MG63 (cell line): ENCODE data around the gene CPEB4. TPM values are rescaled to one million over a fixed set of nuclear protein-coding genes. Genes with fewer than 3 reads are reported as not detected.

Experiments used
- DNase-seq: peaks from one replicate; pipeline ENCODE4 v3.0.0-alpha.2; 2020
- H3K27me3 ChIP-seq: fragments of 250-450 bp; sonication (Bioruptor Pico); 2 replicates; pipeline ENCODE4 v1.5.1; 2020; ENCODE audit warnings: mild to moderate bottlenecking, moderate library complexity
- H3K36me3 ChIP-seq: fragments of 250-450 bp; sonication (Bioruptor Pico); 2 replicates; pipeline ENCODE4 v1.5.1; 2020; ENCODE audit warnings: mild to moderate bottlenecking, moderate library complexity
- H3K4me3 ChIP-seq: fragments of 250-450 bp; sonication (Bioruptor Pico); 2 replicates; pipeline ENCODE4 v1.5.1; 2020; ENCODE audit warnings: mild to moderate bottlenecking, moderate library complexity
- H3K9me3 ChIP-seq: fragments of 250-450 bp; sonication (Bioruptor Pico); 2 replicates; pipeline ENCODE4 v1.5.1; 2020; ENCODE audit warnings: mild to moderate bottlenecking, moderate library complexity
- total RNA-seq: library from RNA; depleted of rRNA; stranded (reverse); fragments of >200 nt; shearing (Covaris generic); gene quantifications from 2 replicates; pipeline ENCODE4 v1.2.3, GENCODE V29; 2014; ENCODE audit warnings: low replicate concordance

The CPEB4 gene
- total RNA-seq, 1 experiment from 2014 or later = 3.6 TPM

- no peak for DNase-seq
- Histone ChIP-seq H3K4me3 (no peak overlapping the region), H3K36me3 (no peaks in the 10 kb centered on the region), H3K27me3 (no peaks in the 10 kb centered on the region), H3K9me3 (no peaks in the 10 kb centered on the region)
Measured at GRCh38 chr5:173895401-173896165, 7.4 kb downstream of the CPEB4 start.

DNA sequence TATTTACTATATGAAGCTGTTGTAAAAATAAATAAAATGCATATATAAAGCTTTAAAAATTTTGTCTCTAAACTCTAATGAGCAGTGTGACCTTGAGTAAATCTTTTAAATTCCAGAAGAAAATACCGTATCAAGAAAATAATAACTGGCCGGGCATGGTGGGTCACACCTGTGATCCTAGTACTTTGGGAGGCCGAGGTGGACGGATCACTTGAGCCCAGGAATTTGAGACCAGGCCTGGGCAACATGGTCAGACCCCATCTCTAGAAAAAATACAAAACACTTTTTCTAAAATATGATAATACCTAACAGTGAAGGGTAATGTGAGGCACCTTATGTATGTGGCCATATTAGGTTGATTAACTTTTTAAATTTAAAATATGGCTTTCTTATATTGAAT lies 8.5 kb downstream of the CPEB4 start:
- H3K27me3 ChIP-seq = no peaks in the 10 kb centered on the region
- DNase-seq = no peak
- H3K36me3 ChIP-seq = no peaks in the 10 kb centered on the region
- H3K4me3 ChIP-seq = no peak overlapping the region
- H3K9me3 ChIP-seq = no peaks in the 10 kb centered on the region

- no peaks in the 10 kb centered on the region for H3K9me3 ChIP-seq
Measured at GRCh38 chr5:173901705-173902104, 13.6 kb downstream of the CPEB4 start.

DNA sequence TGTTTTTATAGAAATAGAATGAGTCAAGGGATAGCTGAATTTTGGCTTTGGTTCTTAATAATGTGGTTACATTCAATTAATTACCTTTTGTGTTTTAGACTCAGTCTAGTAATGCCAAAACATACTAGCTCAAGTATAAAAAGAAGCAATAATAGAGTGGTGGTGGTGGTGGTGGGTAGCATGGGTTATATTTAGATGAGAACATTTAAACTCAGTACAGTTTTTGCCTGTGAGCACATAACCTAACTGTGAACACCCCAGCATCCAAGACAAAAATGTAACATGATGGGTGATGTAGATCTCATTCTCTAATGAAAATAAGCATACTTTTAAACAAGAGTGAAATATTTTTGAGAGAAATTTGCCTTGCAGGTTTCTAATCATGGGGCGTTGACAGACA lies 14.2 kb downstream of the CPEB4 start:
- no peaks in the 10 kb centered on the region for H3K27me3 ChIP-seq
- no peaks in the 10 kb centered on the region for H3K36me3 ChIP-seq
- no peaks in the 10 kb centered on the region for H3K9me3 ChIP-seq
- DNase-seq = no peak
- no peak overlapping the region for H3K4me3 ChIP-seq

More at GRCh38 chr5:173901705-173902104, 13.6 kb downstream of the CPEB4 start:
- Histone ChIP-seq H3K36me3 (no peaks in the 10 kb centered on the region), H3K4me3 (no peak overlapping the region), H3K27me3 (no peaks in the 10 kb centered on the region)
- no peak for DNase-seq

GRCh38 chr5:173902743-173903142 lies 14.6 kb downstream of the CPEB4 start:
- no peak for DNase-seq
- Histone ChIP-seq H3K27me3 (no peaks in the 10 kb centered on the region), H3K9me3 (no peaks in the 10 kb centered on the region), H3K36me3 (no peaks in the 10 kb centered on the region), H3K4me3 (no peak overlapping the region)

DNA sequence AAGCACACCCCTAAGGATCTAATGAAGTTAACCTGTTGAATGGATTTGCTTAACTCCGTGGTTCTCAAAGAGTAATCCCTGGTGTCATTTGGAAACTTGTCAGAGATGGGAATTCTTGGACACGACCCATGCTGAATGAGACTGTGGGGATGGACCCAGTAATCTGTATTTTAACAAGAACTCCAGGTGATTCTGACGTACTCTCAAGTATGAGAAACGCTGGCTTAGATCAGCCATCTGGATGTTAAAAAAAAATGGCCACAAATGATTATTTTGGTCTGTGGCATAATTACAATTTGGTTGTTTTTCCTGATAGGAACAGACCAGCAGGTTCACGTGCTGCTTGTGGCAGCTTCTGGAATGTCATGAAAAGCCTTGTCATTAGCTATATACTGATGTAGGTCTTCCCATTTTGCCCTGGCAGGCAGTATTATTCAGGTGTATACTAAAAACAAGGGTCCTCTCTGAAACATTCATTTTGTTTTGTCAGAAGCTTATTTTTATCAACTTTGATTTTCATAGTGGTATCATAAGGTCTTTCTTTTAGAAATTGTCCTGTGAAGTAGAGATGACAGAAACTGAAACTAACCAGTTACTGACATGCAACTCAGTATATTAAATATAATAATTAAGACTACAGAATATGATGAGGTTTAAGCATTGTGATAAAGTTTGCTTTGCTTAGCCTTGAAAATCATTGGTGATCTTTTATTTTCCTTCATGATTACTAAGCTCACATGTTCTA lies 15.4 kb downstream of the CPEB4 start:
- no peak overlapping the region for H3K4me3 ChIP-seq
- H3K27me3 ChIP-seq = no peaks in the 10 kb centered on the region
- H3K36me3 ChIP-seq = no peaks in the 10 kb centered on the region
- no peak for DNase-seq
- H3K9me3 ChIP-seq = no peaks in the 10 kb centered on the region

- no peaks in the 10 kb centered on the region for H3K27me3 ChIP-seq
- H3K4me3 ChIP-seq = no peak overlapping the region
- H3K9me3 ChIP-seq = no peaks in the 10 kb centered on the region
- no peaks in the 10 kb centered on the region for H3K36me3 ChIP-seq
- no peak for DNase-seq
Measured at GRCh38 chr5:173904151-173904550, 16.0 kb downstream of the CPEB4 start.

- no peak for DNase-seq
- Histone ChIP-seq H3K27me3 (no peaks in the 10 kb centered on the region), H3K4me3 (no peak overlapping the region), H3K9me3 (no peaks in the 10 kb centered on the region), H3K36me3 (0 out of 2 replicates have a peak, but pooled peaks cover 2% of the 10 kb centered on the region)
Measured at GRCh38 chr5:173907284-173907683, 19.1 kb downstream of the CPEB4 start.

GRCh38 chr5:173907686-173908371 lies 19.7 kb downstream of the CPEB4 start:
- DNase-seq = peak; percentile 77
- H3K4me3 ChIP-seq = no peak overlapping the region

GRCh38 chr5:173909199-173909598 lies 21.1 kb downstream of the CPEB4 start:
- H3K27me3 ChIP-seq = no peaks in the 10 kb centered on the region
- H3K9me3 ChIP-seq = no peaks in the 10 kb centered on the region
- H3K4me3 ChIP-seq = no peak overlapping the region
- DNase-seq = no peak
- 0 out of 2 replicates have a peak, but pooled peaks cover 2% of the 10 kb centered on the region for H3K36me3 ChIP-seq

More at GRCh38 chr5:173907686-173908371, 19.7 kb downstream of the CPEB4 start:
- no peaks in the 10 kb centered on the region for H3K9me3 ChIP-seq
- H3K36me3 ChIP-seq = 0 out of 2 replicates have a peak, but pooled peaks cover 2% of the 10 kb centered on the region
- no peaks in the 10 kb centered on the region for H3K27me3 ChIP-seq

GRCh38 chr5:173910215-173910614 lies 22.1 kb downstream of the CPEB4 start:
- H3K36me3 ChIP-seq = 0 out of 2 replicates have a peak, but pooled peaks cover 2% of the 10 kb centered on the region
- H3K27me3 ChIP-seq = no peaks in the 10 kb centered on the region
- DNase-seq = no peak
- H3K4me3 ChIP-seq = no peak overlapping the region
- no peaks in the 10 kb centered on the region for H3K9me3 ChIP-seq

GRCh38 chr5:173911623-173912022 lies 23.5 kb downstream of the CPEB4 start:
- no peak for DNase-seq
- H3K9me3 ChIP-seq = no peaks in the 10 kb centered on the region

DNA sequence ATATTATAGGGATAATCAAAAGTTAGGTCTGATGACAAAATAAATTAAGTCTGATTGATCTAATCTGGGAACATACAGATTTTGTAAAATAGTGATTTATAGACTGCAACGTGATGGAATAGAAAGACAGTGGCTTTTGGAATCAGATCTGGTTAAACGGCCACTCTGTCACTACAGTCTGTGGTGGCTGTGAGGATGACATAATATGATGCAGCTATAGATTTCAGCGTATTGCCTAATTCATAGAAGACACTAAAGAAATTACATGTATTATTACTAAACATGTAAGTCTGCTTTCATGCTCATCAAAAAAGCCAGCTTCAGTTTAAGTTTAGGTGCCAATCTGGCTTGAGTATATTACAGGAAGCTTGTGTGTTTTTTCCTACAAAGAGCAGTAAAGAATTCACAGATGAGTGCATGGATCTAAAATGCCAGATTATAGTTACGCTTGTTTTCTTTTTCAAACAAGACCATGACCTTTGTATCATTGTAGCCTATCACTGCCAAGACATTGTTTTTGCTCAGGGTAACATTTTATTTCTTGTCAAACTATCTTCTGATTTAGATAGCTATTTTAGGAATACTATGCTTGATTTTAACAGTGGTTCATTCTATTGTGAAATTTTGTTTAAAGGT lies 25.7 kb downstream of the CPEB4 start:
- Histone ChIP-seq H3K27me3 (no peaks in the 10 kb centered on the region), H3K4me3 (no peak overlapping the region), H3K36me3 (0 out of 2 replicates have a peak, but pooled peaks cover 2% of the 10 kb centered on the region), H3K9me3 (no peaks in the 10 kb centered on the region)
- DNase-seq = no peak

More at GRCh38 chr5:173911623-173912022, 23.5 kb downstream of the CPEB4 start:
- Histone ChIP-seq H3K4me3 (no peak overlapping the region), H3K36me3 (0 out of 2 replicates have a peak, but pooled peaks cover 2% of the 10 kb centered on the region), H3K27me3 (no peaks in the 10 kb centered on the region)

DNA sequence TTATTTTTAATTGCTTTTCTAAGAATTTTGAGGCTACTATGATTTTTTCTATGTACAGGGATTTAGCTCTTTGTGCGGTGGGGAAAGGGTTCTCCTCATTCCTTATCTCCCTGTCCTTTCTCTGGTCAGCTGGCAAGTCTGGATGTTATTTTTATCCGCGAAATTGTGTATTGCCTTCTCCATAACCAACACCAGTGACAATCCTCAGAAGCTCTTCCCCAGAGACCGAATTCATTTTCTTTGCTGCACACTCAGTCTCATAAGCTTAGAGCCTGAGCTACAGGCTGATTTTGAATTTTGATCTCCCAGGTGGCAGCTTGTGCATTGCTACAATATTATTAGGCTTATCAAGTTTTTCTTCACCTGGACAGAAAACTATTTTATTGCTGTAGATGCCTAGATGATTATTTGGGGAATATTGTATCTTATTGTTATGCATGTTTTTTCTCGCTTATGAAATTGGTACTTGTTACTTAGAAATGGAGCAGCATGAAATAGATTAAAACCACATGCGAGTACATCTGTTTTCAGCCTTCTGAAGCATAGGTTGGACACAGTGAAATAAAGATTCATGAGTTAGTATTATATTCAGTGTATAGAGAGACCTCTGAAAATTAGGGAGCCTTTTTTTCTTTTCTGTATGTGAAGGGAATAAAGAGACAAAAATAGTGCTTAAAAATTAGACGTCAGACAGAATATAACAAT lies 27.3 kb downstream of the CPEB4 start:
- Histone ChIP-seq H3K27me3 (no peaks in the 10 kb centered on the region), H3K4me3 (no peak overlapping the region), H3K36me3 (0 out of 2 replicates have a peak, but pooled peaks cover 2% of the 10 kb centered on the region), H3K9me3 (no peaks in the 10 kb centered on the region)
- no peak for DNase-seq

GRCh38 chr5:173916233-173916632 lies 28.1 kb downstream of the CPEB4 start:
- H3K4me3 ChIP-seq = no peak overlapping the region
- no peak for DNase-seq
- H3K27me3 ChIP-seq = no peaks in the 10 kb centered on the region
- 0 out of 2 replicates have a peak, but pooled peaks cover 2% of the 10 kb centered on the region for H3K36me3 ChIP-seq
- no peaks in the 10 kb centered on the region for H3K9me3 ChIP-seq
